ENCODE data around the gene ZDHHC24.

ZDHHC24 gene

DNA sequence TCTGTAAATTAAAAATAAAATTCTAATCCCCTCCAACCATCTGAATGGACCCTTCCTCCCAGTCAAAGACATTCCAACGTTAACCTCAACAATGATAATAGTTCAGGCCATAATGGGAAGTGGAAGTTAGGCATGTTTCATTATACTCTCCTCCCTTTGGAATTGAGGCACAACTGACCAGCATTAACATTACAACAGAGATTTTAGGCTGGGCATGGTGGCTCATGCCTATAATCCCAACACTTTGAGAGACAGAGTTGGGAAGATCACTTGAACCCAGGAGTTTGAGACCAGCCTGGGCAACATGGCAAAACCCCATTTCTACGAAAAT lies 25.0 kb upstream of the ZDHHC24 start:
- no peak for DNase-seq (ENCODE audit: extremely low read depth, low read depth)
- TF ChIP-seq, protein P1, sequence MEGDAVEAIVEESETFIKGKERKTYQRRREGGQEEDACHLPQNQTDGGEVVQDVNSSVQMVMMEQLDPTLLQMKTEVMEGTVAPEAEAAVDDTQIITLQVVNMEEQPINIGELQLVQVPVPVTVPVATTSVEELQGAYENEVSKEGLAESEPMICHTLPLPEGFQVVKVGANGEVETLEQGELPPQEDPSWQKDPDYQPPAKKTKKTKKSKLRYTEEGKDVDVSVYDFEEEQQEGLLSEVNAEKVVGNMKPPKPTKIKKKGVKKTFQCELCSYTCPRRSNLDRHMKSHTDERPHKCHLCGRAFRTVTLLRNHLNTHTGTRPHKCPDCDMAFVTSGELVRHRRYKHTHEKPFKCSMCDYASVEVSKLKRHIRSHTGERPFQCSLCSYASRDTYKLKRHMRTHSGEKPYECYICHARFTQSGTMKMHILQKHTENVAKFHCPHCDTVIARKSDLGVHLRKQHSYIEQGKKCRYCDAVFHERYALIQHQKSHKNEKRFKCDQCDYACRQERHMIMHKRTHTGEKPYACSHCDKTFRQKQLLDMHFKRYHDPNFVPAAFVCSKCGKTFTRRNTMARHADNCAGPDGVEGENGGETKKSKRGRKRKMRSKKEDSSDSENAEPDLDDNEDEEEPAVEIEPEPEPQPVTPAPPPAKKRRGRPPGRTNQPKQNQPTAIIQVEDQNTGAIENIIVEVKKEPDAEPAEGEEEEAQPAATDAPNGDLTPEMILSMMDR (IDR thresholded peaks at IDR 0.05; ENCODE audit: low read depth, low read length, missing control alignments) = no peak
- no peak overlapping the region for H3K4me3 ChIP-seq (replicated peaks; ENCODE audit: low read depth, low read length)

GRCh38 chr11:66570079-66570849 lies 24.4 kb upstream of the ZDHHC24 start:
- no peak for DNase-seq (ENCODE audit: extremely low read depth, low read depth)
- H3K4me3 ChIP-seq (replicated peaks; ENCODE audit: low read depth, low read length) = no peak overlapping the region
- TF ChIP-seq, protein P1 (IDR thresholded peaks at IDR 0.05; ENCODE audit: low read depth, low read length, missing control alignments) = no peak

GRCh38 chr11:66569076-66569475 lies 23.2 kb upstream of the ZDHHC24 start:
- no peak for DNase-seq (ENCODE audit: extremely low read depth, low read depth)
- TF ChIP-seq, protein P1 (IDR thresholded peaks at IDR 0.05; ENCODE audit: low read depth, low read length, missing control alignments) = no peak
- no peak overlapping the region for H3K4me3 ChIP-seq (replicated peaks; ENCODE audit: low read depth, low read length)

DNA sequence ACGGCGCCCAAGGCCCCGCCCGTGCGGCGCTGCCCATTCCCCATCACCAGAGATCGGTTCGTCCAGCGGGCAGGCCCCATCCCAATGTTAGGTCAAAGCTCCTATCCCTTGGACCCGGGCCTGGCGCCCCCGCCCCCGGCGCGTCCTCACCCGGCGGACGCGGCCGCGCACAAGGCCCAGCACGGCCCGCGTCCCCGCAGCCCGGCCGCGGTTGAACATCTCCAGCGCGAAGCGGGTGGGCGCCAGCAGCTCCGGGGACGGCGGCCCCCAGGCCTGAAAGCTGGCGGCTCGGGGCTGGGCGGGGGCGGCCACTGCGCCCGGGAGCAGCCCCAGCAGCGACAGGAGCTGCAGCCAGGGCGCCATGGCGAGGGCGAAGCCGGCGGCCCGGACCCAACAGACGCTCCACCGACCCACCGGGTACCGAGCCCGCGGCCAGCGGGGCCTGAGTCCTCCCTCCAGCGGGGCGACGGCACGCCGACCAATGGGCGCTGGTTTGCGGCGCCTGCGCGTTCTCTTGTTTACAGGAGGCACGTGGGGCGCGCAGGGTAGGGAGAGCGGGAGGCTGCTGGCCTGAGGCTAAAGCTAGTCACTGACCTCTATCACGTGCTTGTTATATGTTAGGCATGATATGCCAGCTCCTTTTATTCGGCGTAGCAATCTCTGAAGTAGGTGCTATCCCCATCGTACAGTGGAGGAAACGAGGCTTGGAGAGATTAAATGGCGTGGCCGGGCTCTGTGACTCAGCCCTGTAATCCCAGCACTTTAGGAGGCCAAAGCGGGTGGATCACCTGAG lies 22.5 kb upstream of the ZDHHC24 start, which contains the start of gene CTSF:
Gene CTSF (minus strand): TSS at position 483 of the 793 bp plus-strand sequence. CDS start 120 bp downstream, at position 363.
- TF ChIP-seq, protein P1 (IDR thresholded peaks at IDR 0.05; ENCODE audit: low read depth, low read length, missing control alignments) = no peak
- DNase-seq (ENCODE audit: extremely low read depth, low read depth) = peak; percentile 40
- peak within 1 kb of the TSS; percentile 37 for H3K4me3 ChIP-seq (replicated peaks; ENCODE audit: low read depth, low read length)

- TF ChIP-seq, protein P1 (IDR thresholded peaks at IDR 0.05; ENCODE audit: low read depth, low read length, missing control alignments) = no peak
- DNase-seq (ENCODE audit: extremely low read depth, low read depth) = no peak
- peak overlapping the region; percentile 37 for H3K4me3 ChIP-seq (replicated peaks; ENCODE audit: low read depth, low read length)
Measured at GRCh38 chr11:66567787-66568123, 21.9 kb upstream of the ZDHHC24 start.

GRCh38 chr11:66566221-66566620 lies 20.4 kb upstream of the ZDHHC24 start:
- TF ChIP-seq, protein P1 (IDR thresholded peaks at IDR 0.05; ENCODE audit: low read depth, low read length, missing control alignments) = no peak
- no peak for DNase-seq (ENCODE audit: extremely low read depth, low read depth)
- H3K4me3 ChIP-seq (replicated peaks; ENCODE audit: low read depth, low read length) = no peak overlapping the region
